Esophagus mucosa (tissue), 1 donor: ENCODE data around the gene GYS1. TPM values are rescaled to one million over a fixed set of nuclear protein-coding genes. Genes with fewer than 3 reads are reported as not detected.
"Not testable (repeated sequence)": the region's sequence is repeated elsewhere in the genome, so short reads cannot be mapped to it uniquely, and the experiment has no call there.

Source experiments
- ATAC-seq: fragments of 200-7000 bp; cut with Tn5 transposase; one replicate; pipeline ENCODE4 v1.9.1; 2020
- total RNA-seq: library from RNA; stranded (reverse); gene quantifications from one replicate; pipeline ENCODE4 v1.2.4, GENCODE V29; 2023
- donor health status: DM: yes; HTN: yes; CAD: no.

Gene GYS1
- total RNA-seq, 1 donor from 2014 or later, result 50.8 TPM

DNA sequence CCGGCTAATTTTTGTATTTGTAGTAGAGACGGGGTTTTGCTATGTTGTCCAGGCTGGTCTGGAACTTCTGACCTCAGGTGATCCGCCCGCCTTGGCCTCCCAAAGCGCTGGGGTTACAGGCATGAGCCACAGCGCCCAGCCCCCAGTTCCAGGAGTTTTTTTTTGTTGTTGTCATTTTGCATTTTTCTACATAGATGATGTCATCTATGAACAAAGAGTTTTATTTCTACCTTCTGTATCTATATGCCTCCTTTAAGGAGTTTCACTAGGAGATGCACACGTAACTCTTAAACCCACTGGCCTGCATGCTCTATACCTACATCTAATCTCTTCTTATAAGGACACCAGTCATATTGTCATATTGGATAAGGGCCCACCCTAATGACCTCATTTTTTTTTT lies 54.9 kb downstream of the GYS1 start:
- ATAC-seq, result no peak

DNA sequence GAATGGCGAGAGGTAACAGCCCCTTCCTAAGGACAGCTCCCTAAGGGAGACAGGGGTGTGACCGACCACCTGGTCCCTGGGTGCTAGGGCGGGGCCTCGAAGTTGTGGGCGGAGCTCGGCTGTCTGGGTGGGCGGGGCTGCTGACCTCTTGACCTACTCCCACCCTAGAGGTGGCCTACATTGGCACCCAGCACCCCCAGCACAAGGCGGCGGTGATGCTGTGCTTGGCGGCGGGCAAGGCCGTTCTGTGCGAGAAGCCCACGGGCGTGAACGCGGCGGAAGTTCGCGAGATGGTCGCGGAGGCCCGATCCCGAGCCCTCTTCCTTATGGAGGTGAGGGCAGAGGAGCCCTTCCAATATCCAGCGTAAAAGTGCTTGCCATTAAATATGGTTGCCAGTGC lies 57.2 kb downstream of the GYS1 start:
- no peak for ATAC-seq

DNA sequence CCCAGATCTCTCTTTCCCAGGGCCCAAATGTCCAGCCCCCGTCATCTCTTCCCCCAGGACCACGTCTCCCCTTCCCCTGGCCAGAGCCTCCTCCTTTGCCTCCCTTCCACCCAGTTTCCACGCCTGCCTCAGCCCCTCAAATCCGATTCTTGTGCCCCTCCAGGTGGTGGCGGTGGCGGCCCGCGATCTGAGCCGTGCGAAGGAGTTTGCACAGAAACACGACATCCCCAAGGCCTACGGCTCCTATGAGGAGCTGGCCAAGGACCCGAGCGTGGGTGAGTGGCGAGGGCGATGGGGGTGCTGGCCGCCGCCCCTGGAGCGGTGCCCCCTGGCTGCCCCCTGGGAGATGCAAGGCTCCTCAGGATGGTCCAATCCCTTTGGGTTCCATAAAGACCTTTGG lies 58.3 kb downstream of the GYS1 start:
- ATAC-seq, result no peak

DNA sequence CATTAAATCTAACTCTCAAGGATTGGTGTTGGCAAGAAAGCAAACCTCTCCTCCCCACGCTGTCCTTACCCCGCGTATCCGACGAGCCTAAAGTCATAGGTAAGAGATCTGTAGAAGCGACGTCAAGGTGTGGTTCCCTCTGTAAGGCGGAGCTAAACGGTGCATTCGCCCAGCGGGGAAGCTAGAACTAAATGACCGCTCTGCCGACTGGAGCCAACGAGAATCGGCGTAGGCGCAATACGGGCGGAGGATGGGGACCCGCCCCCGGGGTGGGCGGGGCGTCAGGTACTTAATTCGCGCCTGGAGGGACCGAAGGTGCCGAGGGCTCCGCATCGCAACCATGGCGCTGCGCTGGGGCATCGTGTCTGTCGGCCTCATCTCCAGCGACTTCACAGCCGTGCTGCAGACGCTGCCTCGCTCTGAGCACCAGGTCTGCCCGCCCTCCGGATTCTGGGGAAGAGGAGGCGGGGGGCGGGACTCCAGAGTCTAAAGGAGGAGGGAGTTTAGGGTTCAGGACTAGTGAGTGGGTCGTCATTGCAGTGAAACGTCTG lies 59.7 kb downstream of the GYS1 start, which contains the start of gene DHDH:
Gene DHDH (plus strand): TSS at position 318 of the 551 bp plus-strand sequence. CDS start 23 bp downstream, at position 341.
- ATAC-seq, result peak; percentile 94

GRCh38 chr19:48928164-48929025 lies 64.7 kb downstream of the GYS1 start:
- ATAC-seq, result peak; percentile 41

DNA sequence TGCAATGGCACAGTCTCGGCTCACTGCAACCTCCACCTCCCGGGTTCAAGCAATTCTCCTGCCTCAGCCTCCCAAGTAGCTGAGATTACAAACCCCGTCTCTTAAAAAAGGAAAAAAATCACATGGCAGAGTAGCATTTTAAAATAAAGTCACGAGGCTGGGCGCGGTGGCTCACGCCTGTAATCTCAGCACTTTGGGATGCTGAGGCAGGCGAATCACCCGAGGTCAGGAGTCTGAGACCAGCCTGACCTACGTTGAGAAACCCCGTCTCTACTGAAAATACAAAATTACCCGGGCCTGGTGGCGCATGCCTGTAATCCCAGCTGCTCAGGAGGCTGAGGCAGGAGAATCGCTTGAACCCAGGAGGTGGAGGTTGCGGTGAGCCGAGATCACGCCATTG lies 65.4 kb downstream of the GYS1 start:
- not testable (repeated sequence) for ATAC-seq

DNA sequence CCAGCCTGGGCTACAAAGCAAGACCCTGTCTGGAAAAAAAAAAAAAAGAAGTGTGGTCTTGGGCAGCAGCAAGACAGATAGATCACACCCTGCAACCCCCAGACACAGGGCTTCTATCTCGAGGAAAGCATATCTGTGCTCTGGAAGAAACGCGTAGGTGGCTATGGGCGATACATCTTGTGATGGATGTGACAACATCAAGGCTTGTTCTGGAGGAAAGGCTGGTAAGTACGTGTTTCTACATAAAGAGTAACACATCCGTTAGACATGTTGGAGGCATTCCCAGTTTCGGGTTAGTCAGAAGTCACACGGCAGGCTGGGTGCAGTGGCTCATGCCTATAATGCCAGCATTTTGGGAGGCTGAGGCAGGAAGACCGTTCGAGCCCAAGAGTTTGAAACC lies 66.2 kb downstream of the GYS1 start:
- peak; percentile 87 for ATAC-seq

- ATAC-seq, result not testable (repeated sequence)
Measured at GRCh38 chr19:48925890-48926289, 67.2 kb downstream of the GYS1 start.

GRCh38 chr19:48925240-48925843 lies 67.8 kb downstream of the GYS1 start:
- ATAC-seq, result peak; percentile 70

DNA sequence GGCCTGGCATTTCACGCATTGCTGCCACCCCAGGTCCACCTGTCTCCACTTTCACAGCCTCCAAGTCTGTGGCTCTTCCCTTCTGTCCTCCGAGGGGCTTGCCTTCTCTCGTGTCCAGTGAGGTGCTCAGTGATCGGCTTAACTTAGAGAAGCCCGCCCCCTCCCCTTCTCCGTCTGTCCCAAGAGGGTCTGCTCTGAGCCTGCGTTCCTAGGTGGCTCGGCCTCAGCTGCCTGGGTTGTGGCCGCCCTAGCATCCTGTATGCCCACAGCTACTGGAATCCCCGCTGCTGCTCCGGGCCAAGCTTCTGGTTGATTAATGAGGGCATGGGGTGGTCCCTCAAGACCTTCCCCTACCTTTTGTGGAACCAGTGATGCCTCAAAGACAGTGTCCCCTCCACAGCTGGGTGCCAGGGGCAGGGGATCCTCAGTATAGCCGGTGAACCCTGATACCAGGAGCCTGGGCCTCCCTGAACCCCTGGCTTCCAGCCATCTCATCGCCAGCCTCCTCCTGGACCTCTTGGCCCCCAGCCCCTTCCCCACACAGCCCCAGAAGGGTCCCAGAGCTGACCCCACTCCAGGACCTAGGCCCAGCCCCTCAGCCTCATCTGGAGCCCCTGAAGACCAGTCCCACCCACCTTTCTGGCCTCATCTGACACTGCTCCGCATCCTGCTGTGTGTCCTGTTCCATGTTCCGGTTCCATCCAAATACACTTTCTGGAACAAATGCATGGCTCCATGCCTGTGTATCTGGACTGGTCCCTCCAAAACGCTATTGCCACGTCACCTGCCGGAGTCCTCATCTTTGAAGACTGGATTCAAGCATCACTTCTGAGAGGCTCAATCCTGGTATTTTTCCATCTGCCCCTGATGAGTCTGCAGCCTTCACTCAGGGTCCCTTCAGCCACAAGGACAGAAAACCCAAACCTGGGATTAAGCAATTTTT lies 70.3 kb downstream of the GYS1 start:
- no peak for ATAC-seq

- no peak for ATAC-seq
Measured at GRCh38 chr19:48921721-48922500, 71.2 kb downstream of the GYS1 start.

DNA sequence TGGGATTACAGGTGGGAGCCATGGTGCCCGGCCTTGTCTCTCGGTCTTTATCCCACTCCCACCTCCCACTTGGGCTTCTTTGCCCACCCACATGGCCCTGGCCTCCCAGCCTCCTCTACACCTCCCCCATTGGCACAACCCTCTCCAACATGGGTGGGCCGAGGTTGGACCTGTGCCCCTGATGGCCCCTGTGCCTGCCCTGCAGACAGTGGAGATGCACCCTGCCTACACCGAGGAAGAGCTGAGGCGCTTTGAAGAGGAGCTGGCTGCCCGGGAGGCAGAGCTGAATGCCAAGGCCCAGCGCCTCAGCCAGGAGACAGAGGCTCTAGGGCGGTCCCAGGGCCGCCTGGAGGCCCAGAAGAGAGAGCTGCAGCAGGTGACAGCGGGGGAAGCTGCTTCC lies 72.2 kb downstream of the GYS1 start:
- no peak for ATAC-seq

- ATAC-seq, result not testable (repeated sequence)
Measured at GRCh38 chr19:48919271-48919670, 73.8 kb downstream of the GYS1 start.

GRCh38 chr19:48918801-48919247 lies 74.3 kb downstream of the GYS1 start:
- ATAC-seq, result no peak

Other genes with a start within 250 kb of the GYS1 start
- 1.3 TPM for gene IZUMO1, start 246.4 kb downstream of the GYS1 start, total RNA-seq
- gene FUT1, start 240.7 kb downstream of the GYS1 start, total RNA-seq, result 6.1 TPM
- gene FGF21, start 237.8 kb downstream of the GYS1 start, total RNA-seq, result not detected
- gene BCAT2, start 182.3 kb downstream of the GYS1 start, total RNA-seq, result 31.0 TPM
- 0.40 TPM for gene HSD17B14, start 156.8 kb downstream of the GYS1 start, total RNA-seq
- gene PLEKHA4, start 124.7 kb downstream of the GYS1 start, total RNA-seq, result 8.1 TPM
- 30.0 TPM for gene PPP1R15A, start 120.9 kb downstream of the GYS1 start, total RNA-seq
- 0.24 TPM for gene TULP2, start 94.6 kb downstream of the GYS1 start, total RNA-seq
- 104 TPM for gene NUCB1, start 93.0 kb downstream of the GYS1 start, total RNA-seq
- gene DHDH, start 59.6 kb downstream of the GYS1 start, total RNA-seq, result 1.2 TPM
- gene BAX, start 38.4 kb downstream of the GYS1 start, total RNA-seq, result 58.9 TPM
- gene FTL, start 28.0 kb downstream of the GYS1 start, total RNA-seq, result 417 TPM
- gene RUVBL2, start 578 bp upstream of the GYS1 start, total RNA-seq, result 79.0 TPM
- not detected for gene LHB, start 23.8 kb upstream of the GYS1 start, total RNA-seq
- gene CGB3, start 31.0 kb upstream of the GYS1 start, total RNA-seq, result not detected
- gene CGB2, start 38.6 kb upstream of the GYS1 start, total RNA-seq, result not detected
- not detected for gene CGB1, start 43.6 kb upstream of the GYS1 start, total RNA-seq
- gene CGB5, start 50.5 kb upstream of the GYS1 start, total RNA-seq, result not detected
- not detected for gene CGB8, start 55.8 kb upstream of the GYS1 start, total RNA-seq
- gene CGB7, start 64.4 kb upstream of the GYS1 start, total RNA-seq, result 0.52 TPM
- 5.6 TPM for gene NTF4, start 71.5 kb upstream of the GYS1 start, total RNA-seq
- gene KCNA7, start 79.4 kb upstream of the GYS1 start, total RNA-seq, result not detected
- 82.3 TPM for gene SNRNP70, start 92.1 kb upstream of the GYS1 start, total RNA-seq
- 11.7 TPM for gene LIN7B, start 121.1 kb upstream of the GYS1 start, total RNA-seq
- gene C19orf73, start 125.8 kb upstream of the GYS1 start, total RNA-seq, result 1.3 TPM
- 9.2 TPM for gene PPFIA3, start 126.2 kb upstream of the GYS1 start, total RNA-seq
- gene HRC, start 162.1 kb upstream of the GYS1 start, total RNA-seq, result 0.24 TPM
- 12.1 TPM for gene TRPM4, start 164.5 kb upstream of the GYS1 start, total RNA-seq